ENCODE results near the gene VIT.

The VIT gene

GRCh38 chr2:36716111-36716510 lies 19.6 kb downstream of the VIT start:
- TF ChIP-seq CTCF (IDR thresholded peaks at IDR 0.05), result no peak

DNA sequence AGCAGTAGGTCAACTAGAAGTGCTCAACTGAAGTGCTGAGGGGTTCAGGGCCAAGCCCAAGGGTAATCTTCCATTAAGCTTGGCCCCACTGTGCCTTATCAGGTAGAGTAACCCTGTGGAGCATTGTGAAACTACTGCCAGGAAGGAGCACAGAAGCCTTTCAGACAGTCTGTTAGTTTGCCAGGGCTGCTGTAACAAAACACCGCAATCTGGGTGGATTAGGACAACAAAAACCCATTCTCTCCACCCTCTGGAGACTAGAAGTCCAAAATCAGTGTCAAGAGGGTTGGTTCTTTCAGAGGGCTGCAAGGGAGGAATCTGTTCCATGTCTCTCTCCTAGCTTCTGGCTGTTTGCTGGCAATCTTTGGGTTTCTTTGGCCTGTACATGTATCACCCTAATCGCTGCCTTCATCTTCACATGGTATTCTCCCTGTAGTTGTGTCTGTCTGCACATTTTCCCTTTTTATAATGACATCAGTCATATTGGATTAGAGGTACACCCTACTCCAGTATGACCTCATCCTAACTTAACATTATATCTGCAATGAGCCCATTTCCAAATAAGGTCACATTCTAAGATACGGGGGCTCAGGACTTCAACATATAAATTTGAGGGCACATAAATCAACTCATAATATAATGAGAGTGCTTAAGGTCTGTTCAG lies 21.2 kb downstream of the VIT start:
- no peak for TF ChIP-seq CTCF (IDR thresholded peaks at IDR 0.05)

GRCh38 chr2:36727550-36727949 lies 31.0 kb downstream of the VIT start:
- TF ChIP-seq CTCF (IDR thresholded peaks at IDR 0.05), result no peak

- TF ChIP-seq CTCF (IDR thresholded peaks at IDR 0.05), result no peak
These were observed 32.6 kb downstream of the VIT start for GRCh38 chr2:36729067-36729466.

DNA sequence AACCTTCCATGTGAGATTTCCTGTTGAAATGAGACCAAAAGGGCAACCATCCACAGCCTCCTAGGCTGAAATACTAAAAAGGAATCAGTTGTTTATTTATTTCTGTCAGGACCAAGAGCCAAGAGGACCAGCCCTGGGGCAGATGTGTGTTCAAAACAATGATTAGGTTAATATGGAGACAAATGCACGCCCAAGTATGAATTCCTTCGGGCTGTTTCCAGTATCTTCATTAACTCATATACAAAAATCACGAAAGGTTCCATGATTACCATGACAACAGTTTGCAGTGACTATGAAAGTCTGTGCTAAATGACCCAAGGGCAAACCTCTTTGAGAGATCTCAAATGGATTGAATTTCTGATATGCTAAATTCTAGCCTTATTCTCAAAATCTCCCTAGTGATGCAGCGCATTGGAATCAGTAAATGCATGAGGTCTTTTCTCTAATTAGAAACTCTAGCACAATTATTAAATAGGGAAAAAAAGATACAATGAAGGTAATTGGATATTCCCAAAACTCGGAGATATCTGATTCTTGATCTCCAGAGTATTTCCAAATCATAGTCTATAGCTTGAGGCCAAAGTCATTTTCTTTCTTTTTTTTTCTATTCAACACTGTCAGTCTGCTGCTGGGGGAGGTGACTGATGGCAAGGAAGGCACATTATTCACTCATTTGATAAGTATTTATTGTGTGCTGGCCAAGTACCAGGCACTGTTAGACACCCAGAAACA lies 35.6 kb downstream of the VIT start:
- TF ChIP-seq CTCF (IDR thresholded peaks at IDR 0.05), result no peak

DNA sequence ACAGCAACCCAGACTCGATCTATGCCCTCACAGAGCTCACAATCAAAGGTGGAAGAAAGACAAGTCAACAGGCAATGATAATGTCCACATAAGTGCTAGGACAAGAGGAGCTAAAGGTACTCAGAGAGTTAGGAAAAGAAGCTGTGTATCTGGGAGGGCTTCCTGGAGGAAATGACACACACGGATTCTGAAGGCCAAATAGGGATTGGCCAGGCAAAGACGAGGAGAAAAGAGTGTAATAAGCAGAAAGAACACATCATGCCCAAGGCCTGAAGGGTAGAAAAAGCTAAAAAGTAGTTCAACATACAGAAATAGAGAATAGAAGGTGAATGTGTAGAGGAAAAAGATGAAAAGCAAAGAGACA lies 36.1 kb downstream of the VIT start:
- no peak for TF ChIP-seq CTCF (IDR thresholded peaks at IDR 0.05)

DNA sequence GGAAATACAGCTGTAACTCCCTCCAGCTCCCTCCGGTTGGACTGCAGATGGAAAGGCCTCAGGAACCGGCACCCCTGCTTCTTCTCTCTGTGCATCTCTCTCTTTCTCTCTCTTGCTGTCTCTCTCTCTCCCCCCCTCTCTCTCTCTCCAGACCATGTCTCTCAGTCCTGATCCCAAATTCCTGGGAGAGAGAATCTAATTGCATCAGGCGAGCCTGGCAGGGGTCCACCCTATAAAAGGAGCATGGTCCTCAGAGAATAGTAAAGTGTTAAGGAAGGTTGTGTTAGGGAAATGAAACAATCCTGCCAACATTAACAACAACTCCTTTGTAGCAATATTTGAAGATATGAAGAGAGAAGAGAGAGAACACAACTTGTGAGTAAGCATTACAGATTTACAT lies 36.7 kb downstream of the VIT start:
- TF ChIP-seq CTCF (IDR thresholded peaks at IDR 0.05), result no peak
